Fibroblast of the aortic adventitia (primary cell): ENCODE results near the gene CNTN5. TPM values are rescaled to one million over a fixed set of nuclear protein-coding genes. Genes with fewer than 3 reads are reported as not detected.
"Not testable (repeated sequence)": the region's sequence is repeated elsewhere in the genome, so short reads cannot be mapped to it uniquely, and the experiment has no call there.

ENCODE experiments used
- DNase-seq: peaks from one replicate; pipeline ENCODE4 v3.0.0-alpha.2; 2010; ENCODE audit warnings: low read depth
- H3K4me3 ChIP-seq: 2 replicates; pipeline ENCODE4 v1.5.1; 2011; ENCODE audit warnings: low read depth, mild to moderate bottlenecking, control low read depth, low read length, moderate library complexity
- CTCF ChIP-seq: IDR thresholded peaks from 2 replicates; pipeline ENCODE4 v1.5.1; 2011; ENCODE audit warnings: mild to moderate bottlenecking, low read length, control low read depth, inconsistent platforms; ENCODE audit not compliant: insufficient read depth
- total RNA-seq: library from RNA; depleted of rRNA; stranded (reverse); fragments of >200 nt; gene quantifications from 2 replicates; pipeline ENCODE4 v1.2.3, GENCODE V29; 2012; ENCODE audit warnings: low replicate concordance

CNTN5 gene
- total RNA-seq, 1 donor: 0.90 TPM

- H3K4me3 ChIP-seq: no peak overlapping the region
- DNase-seq: no peak
- no peak for TF ChIP-seq CTCF
Measured at GRCh38 chr11:99795999-99796398, 775.2 kb downstream of the CNTN5 start.

GRCh38 chr11:99803501-99803900, 782.8 kb downstream of the CNTN5 start:
- no peak overlapping the region for H3K4me3 ChIP-seq
- DNase-seq: no peak
- no peak for TF ChIP-seq CTCF

- no peak overlapping the region for H3K4me3 ChIP-seq
- DNase-seq: no peak
- TF ChIP-seq CTCF: no peak
Measured at GRCh38 chr11:99812516-99812915, 791.8 kb downstream of the CNTN5 start.

- TF ChIP-seq CTCF: no peak
- no peak for DNase-seq
- H3K4me3 ChIP-seq: no peak overlapping the region
Measured at GRCh38 chr11:99814021-99814420, 793.3 kb downstream of the CNTN5 start.

GRCh38 chr11:99814738-99815137, 794.0 kb downstream of the CNTN5 start:
- H3K4me3 ChIP-seq: no peak overlapping the region
- no peak for DNase-seq
- no peak for TF ChIP-seq CTCF

- H3K4me3 ChIP-seq: no peak overlapping the region
- no peak for TF ChIP-seq CTCF
Measured at GRCh38 chr11:99818991-99819390, 798.2 kb downstream of the CNTN5 start.

GRCh38 chr11:99822846-99823565, 802.3 kb downstream of the CNTN5 start:
- no peak overlapping the region for H3K4me3 ChIP-seq
- no peak for TF ChIP-seq CTCF
- no peak for DNase-seq

More at GRCh38 chr11:99818991-99819390, 798.2 kb downstream of the CNTN5 start:
- no peak for DNase-seq

GRCh38 chr11:99836739-99837138, 816.0 kb downstream of the CNTN5 start:
- DNase-seq, H3K4me3 ChIP-seq: not testable (repeated sequence)
